Thyroid gland (tissue), 4 donors: ENCODE measurements around the gene FBXW5. TPM values are rescaled to one million over a fixed set of nuclear protein-coding genes. Genes with fewer than 3 reads are reported as not detected.

Experiments used
- DNase-seq, 2 donors: peaks; one replicate each; pipeline ENCODE4 v3.0.0-alpha.2; 2019
- H3K27ac ChIP-seq, 3 donors: fragments of 200-600 bp; sonication (generic); 1 replicate in 2 of 3; 2 replicates in 1 of 3; pipeline ENCODE4 v1.5.1; 2016 to 2019; ENCODE audit warnings: mild to moderate bottlenecking in 1 of 3, moderate library complexity in 1 of 3
- H3K27me3 ChIP-seq: fragments of 200-600 bp; sonication (generic); one replicate; pipeline ENCODE4 v1.5.1; 2019
- H3K36me3 ChIP-seq, 2 donors: fragments of 200-600 bp; sonication (generic); one replicate each; pipeline ENCODE4 v1.5.1; 2016 to 2019
- H3K4me1 ChIP-seq, 2 donors: fragments of 200-600 bp; sonication (generic); one replicate each; pipeline ENCODE4 v1.5.1; 2017 to 2019
- H3K4me3 ChIP-seq, 3 donors: fragments of 200-600 bp; sonication (generic); replicated peaks in 1 of 3; 1 replicate in 2 of 3; 2 replicates in 1 of 3; pipeline ENCODE4 v1.5.1; 2016; ENCODE audit warnings: mild to moderate bottlenecking in 1 of 3
- H3K9me3 ChIP-seq: fragments of 200-600 bp; sonication (generic); one replicate; pipeline ENCODE4 v1.5.1; 2017
- CTCF ChIP-seq, 6 experiments: fragments of 200-600 bp in 3 of 6; fragments of 450-650 bp in 3 of 6; sonication (generic) in 3 of 6; IDR thresholded peaks; one replicate each; pipeline ENCODE4 v1.5.1; 2016 to 2019; ENCODE audit warnings: antibody characterized with exemption in 6 of 6, mild to moderate bottlenecking in 2 of 6, inconsistent platforms in 1 of 6, moderate library complexity in 1 of 6
- POLR2A ChIP-seq, 2 donors: fragments of 450-650 bp; IDR thresholded peaks; one replicate each; pipeline ENCODE4 v1.6.1; 2017; ENCODE audit warnings: antibody characterized with exemption in 2 of 2, mild to moderate bottlenecking in 2 of 2, moderate library complexity in 1 of 2
- WGBS, 2 donors: methylation state at CpG; one replicate each; pipeline ENCODE4 v1.1.5; 2017; 5-methylcytosine and 5-hydroxymethylcytosine counted together
- intact Hi-C: fragments of 100-400 bp; cut with DNase I; formaldehyde crosslinking; loops from one replicate; pipeline ENCODE4 v1.15.1; 2023
- total RNA-seq, 4 donors: library from RNA; depleted of rRNA; stranded (reverse); fragments of >200 nt; gene quantifications; one replicate each; pipeline ENCODE4 v1.2.3, GENCODE V29; 2016

Gene FBXW5
- total RNA-seq, 4 donors from 2014 or later = 138 to 282 (median 203) TPM

GRCh38 chr9:136931611-136932130 is 12.9 kb downstream of the FBXW5 start:
- intact Hi-C loops = no loop called here
- Histone ChIP-seq H3K4me1 (peaks cover 0 to 3% of the 10 kb centered on the region in 2 donors), H3K27ac (no peak overlapping the region), H3K9me3 (no peaks in the 10 kb centered on the region), H3K27me3 (no peaks in the 10 kb centered on the region), H3K4me3 (no peak overlapping the region), H3K36me3 (no peaks in the 10 kb centered on the region)
- TF ChIP-seq POLR2A (IDR thresholded peaks at IDR 0.05) (no peak), CTCF (IDR thresholded peaks at IDR 0.05) (no peak)
- 95 to 100% methylated on average over 2 of the region's 2 CpGs for WGBS, 2 donors
- DNase-seq = no peak

GRCh38 chr9:136930014-136930413 is 14.5 kb downstream of the FBXW5 start:
- intact Hi-C loops = no loop called here
- Histone ChIP-seq H3K4me1 (no peaks in the 10 kb centered on the region), H3K27me3 (no peaks in the 10 kb centered on the region), H3K4me3 (no peak overlapping the region), H3K36me3 (peaks cover 11% of the 10 kb centered on the region in 2 donors), H3K27ac (no peak overlapping the region), H3K9me3 (no peaks in the 10 kb centered on the region)
- 97 to 99% methylated on average over 4 of the region's 4 CpGs for WGBS, 2 donors
- DNase-seq = no peak
- no peak for TF ChIP-seq CTCF (IDR thresholded peaks at IDR 0.05)
- no peak for TF ChIP-seq POLR2A (IDR thresholded peaks at IDR 0.05)

GRCh38 chr9:136928591-136928990 is 15.9 kb downstream of the FBXW5 start:
- intact Hi-C loops = no loop called here
- peaks cover 11 to 20% of the 10 kb centered on the region in 2 donors for H3K36me3 ChIP-seq
- 79 to 88% methylated on average over 6 to 8 of the region's 9 CpGs for WGBS, 2 donors
- H3K9me3 ChIP-seq = no peaks in the 10 kb centered on the region
- no peaks in the 10 kb centered on the region for H3K4me1 ChIP-seq
- H3K27me3 ChIP-seq = no peaks in the 10 kb centered on the region
- H3K4me3 ChIP-seq = no peak overlapping the region
- TF ChIP-seq POLR2A (IDR thresholded peaks at IDR 0.05) (no peak), CTCF (IDR thresholded peaks at IDR 0.05) (no peak)
- no peak for DNase-seq
- no peak overlapping the region for H3K27ac ChIP-seq

GRCh38 chr9:136927343-136928271 is 16.9 kb downstream of the FBXW5 start:
- no peaks in the 10 kb centered on the region for H3K4me1 ChIP-seq
- H3K4me3 ChIP-seq = no peak overlapping the region
- TF ChIP-seq POLR2A (IDR thresholded peaks at IDR 0.05) = no peak
- TF ChIP-seq CTCF (IDR thresholded peaks at IDR 0.05) = no peak
- no peaks in the 10 kb centered on the region for H3K9me3 ChIP-seq
- 88% methylated on average over 22 to 23 of the region's 23 CpGs for WGBS, 2 donors
- no peak overlapping the region for H3K27ac ChIP-seq
- peaks cover 11 to 21% of the 10 kb centered on the region in 2 donors for H3K36me3 ChIP-seq
- no peaks in the 10 kb centered on the region for H3K27me3 ChIP-seq
- no peak for DNase-seq
- intact Hi-C loops = no loop called here

- no peak overlapping the region for H3K4me3 ChIP-seq
- TF ChIP-seq POLR2A (IDR thresholded peaks at IDR 0.05) (no peak), CTCF (IDR thresholded peaks at IDR 0.05) (no peak)
- intact Hi-C loops = no loop called here
- H3K27me3 ChIP-seq = no peaks in the 10 kb centered on the region
- DNase-seq = no peak
- no peak overlapping the region for H3K27ac ChIP-seq
- no peaks in the 10 kb centered on the region for H3K9me3 ChIP-seq
- no peaks in the 10 kb centered on the region for H3K4me1 ChIP-seq
- peaks cover 11 to 21% of the 10 kb centered on the region in 2 donors for H3K36me3 ChIP-seq
- 96 to 97% methylated on average over 11 to 13 of the region's 13 CpGs for WGBS, 2 donors
Measured at GRCh38 chr9:136926749-136927148, 17.8 kb downstream of the FBXW5 start.
